Skeletal muscle tissue (tissue), 5 donors: ENCODE measurements around the gene LAMTOR1. TPM values are rescaled to one million over a fixed set of nuclear protein-coding genes. Genes with fewer than 3 reads are reported as not detected.

ENCODE experiments used
- H3K27ac ChIP-seq: one replicate; pipeline ENCODE4 v1.7.0; 2013; ENCODE audit warnings: mild to moderate bottlenecking, low read depth, low read length, inconsistent platforms
- H3K27me3 ChIP-seq, 3 donors: one replicate each; pipeline ENCODE4 v1.7.0; 2013; ENCODE audit warnings: low read length in 3 of 3; ENCODE audit not compliant: control insufficient read depth in 3 of 3, insufficient read depth in 3 of 3
- H3K36me3 ChIP-seq, 3 donors: one replicate each; pipeline ENCODE4 v1.7.0; 2013; ENCODE audit warnings: low read length in 3 of 3; ENCODE audit not compliant: control insufficient read depth in 3 of 3, insufficient read depth in 3 of 3
- H3K4me1 ChIP-seq, 3 donors: one replicate each; pipeline ENCODE4 v1.7.0; 2013; ENCODE audit warnings: low read length in 3 of 3, mild to moderate bottlenecking in 3 of 3; ENCODE audit not compliant: control insufficient read depth in 3 of 3, insufficient read depth in 3 of 3
- H3K4me3 ChIP-seq, 3 donors: one replicate each; pipeline ENCODE4 v1.7.0; 2013; ENCODE audit warnings: low read length in 3 of 3
- H3K9ac ChIP-seq, 3 donors: one replicate each; pipeline ENCODE4 v1.7.0; 2013; ENCODE audit warnings: low read length in 3 of 3, mild to moderate bottlenecking in 3 of 3, moderate library complexity in 2 of 3, low read depth in 1 of 3
- H3K9me3 ChIP-seq, 3 donors: one replicate each; pipeline ENCODE4 v1.7.0; 2013; ENCODE audit warnings: low read length in 3 of 3; ENCODE audit not compliant: control insufficient read depth in 3 of 3
- small RNA-seq: library from RNA; depleted of rRNA; stranded (forward); fragments of <200 nt; gene quantifications from one replicate; pipeline ENCODE3, GENCODE V24; 2014
- total RNA-seq: library from RNA; depleted of rRNA; stranded (reverse); fragments of >200 nt; gene quantifications from one replicate; pipeline ENCODE4 v1.2.3, GENCODE V29; 2014
- donor health status: Osteomylitis.

The LAMTOR1 gene
- total RNA-seq, 1 donor from 2014 or later: 42.3 TPM

DNA sequence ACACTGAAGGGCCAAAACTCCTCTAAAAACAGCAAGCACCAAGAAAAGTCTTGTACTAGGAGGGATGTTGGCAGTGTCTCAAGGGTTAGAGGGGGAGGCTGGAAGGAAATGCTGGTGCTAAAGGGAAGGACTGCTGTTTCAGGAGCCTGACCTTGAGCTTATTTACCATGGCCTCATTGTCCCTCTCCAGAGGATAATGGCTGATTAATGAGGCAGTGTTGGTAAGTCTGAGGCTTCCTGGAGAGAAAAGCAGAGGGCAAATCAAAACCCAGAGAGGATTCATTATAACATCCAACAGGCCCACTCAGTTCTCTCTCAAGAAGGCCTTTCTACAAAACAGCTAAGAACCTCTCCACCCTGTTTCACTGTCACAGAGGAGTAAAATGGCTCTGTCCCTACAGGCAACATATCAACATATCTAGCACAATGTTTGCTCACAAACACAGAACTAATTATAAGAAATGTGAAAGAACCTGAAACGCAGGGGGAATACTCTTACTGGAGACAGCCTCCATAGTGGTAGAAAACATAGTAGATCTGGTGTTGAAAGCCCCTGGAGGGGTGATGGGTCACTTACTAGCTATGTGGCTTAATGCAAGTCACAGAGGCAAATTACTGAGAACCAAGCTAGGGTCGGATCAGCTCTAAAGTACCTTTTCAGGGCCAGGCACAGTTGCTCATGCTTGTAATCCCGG lies 54.2 kb downstream of the LAMTOR1 start:
- H3K27me3 ChIP-seq: no peaks in the 10 kb centered on the region
- no peak overlapping the region for H3K4me3 ChIP-seq
- H3K27ac ChIP-seq: peak overlapping the region; percentile 2
- peak overlapping the region in 1 of 3 donors; percentile 21 for H3K9ac ChIP-seq
- peaks cover 0 to 5% (median 0%) of the 10 kb centered on the region in 3 donors for H3K36me3 ChIP-seq
- H3K4me1 ChIP-seq: no peaks in the 10 kb centered on the region
- H3K9me3 ChIP-seq: no peaks in the 10 kb centered on the region

Small RNA genes within 50 kb of the gene (small RNA-seq; reads per million reads assigned to genes)
- gene MIR3165: not detected
- gene RNU6-72P: not detected

Other genes with a start within 250 kb of the LAMTOR1 start
- not detected for gene DEFB131B, start 224.8 kb downstream of the LAMTOR1 start, total RNA-seq
- gene XNDC1N, start 174.7 kb downstream of the LAMTOR1 start, total RNA-seq: 13.6 TPM
- 25.6 TPM for gene RNF121, start 174.3 kb downstream of the LAMTOR1 start, total RNA-seq
- 3.1 TPM for gene IL18BP, start 104.4 kb downstream of the LAMTOR1 start, total RNA-seq
- gene NUMA1, start 22.8 kb downstream of the LAMTOR1 start, total RNA-seq: 177 TPM
- 2.6 TPM for gene LRRC51, start 22.4 kb downstream of the LAMTOR1 start, total RNA-seq
- not detected for gene TOMT, start 2.6 kb upstream of the LAMTOR1 start, total RNA-seq
- gene ANAPC15, start 9.4 kb upstream of the LAMTOR1 start, total RNA-seq: 7.8 TPM
- 0.52 TPM for gene FOLR3, start 32.4 kb upstream of the LAMTOR1 start, total RNA-seq
- gene FOLR1, start 88.8 kb upstream of the LAMTOR1 start, total RNA-seq: 1.0 TPM
- 15.1 TPM for gene FOLR2, start 113.5 kb upstream of the LAMTOR1 start, total RNA-seq
- 50.6 TPM for gene INPPL1, start 121.5 kb upstream of the LAMTOR1 start, total RNA-seq
- not detected for gene PHOX2A, start 140.9 kb upstream of the LAMTOR1 start, total RNA-seq